HUDEP-2 (cell line): ENCODE measurements around the gene HRNR.

Experiments used
- DNase-seq, 76 experiments: peaks; one replicate each; lab custom pipeline; 2025; ENCODE audit not compliant: unreplicated experiment in 76 of 76; lab: John Stamatoyannopoulos, UW

Gene HRNR

DNA sequence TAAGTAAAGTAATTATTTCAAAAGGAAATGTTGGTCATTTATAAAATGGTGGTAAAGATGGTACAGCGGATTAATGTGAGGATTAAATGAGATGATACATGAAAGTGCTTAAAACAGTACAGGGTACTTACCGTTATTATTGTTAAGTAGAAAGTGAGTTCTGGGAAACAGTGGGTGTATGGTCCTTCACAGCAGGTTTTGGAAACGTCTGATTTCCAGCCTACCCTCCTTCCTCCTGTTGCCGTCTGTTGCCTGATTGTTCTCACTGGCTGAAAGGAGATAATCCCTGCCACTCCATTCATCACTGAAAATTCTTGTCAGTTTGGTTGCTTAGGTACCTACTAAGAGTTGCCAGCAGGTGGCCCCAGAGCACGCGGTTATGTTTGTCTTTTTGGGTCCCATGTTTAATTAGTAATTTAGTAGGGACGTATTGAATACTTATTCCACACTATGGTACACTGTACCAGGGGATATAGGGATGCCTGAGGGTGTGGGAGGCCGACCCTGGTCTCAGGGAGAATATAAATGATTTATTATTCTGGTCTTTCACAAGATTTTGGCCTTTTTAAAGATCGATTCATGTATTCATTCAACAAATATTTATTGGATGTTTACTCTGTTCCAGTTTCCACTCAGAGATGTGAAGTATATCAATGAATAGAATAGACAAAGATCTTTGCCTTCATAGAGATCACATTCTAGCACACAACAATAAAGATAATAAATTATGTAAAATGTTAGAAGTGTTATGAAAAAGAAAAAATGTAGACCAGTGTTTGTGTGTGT is 34.1 kb downstream of the HRNR start:
- peak in 49 of 76 experiments; percentile 2 to 58 (median 27) for DNase-seq

DNA sequence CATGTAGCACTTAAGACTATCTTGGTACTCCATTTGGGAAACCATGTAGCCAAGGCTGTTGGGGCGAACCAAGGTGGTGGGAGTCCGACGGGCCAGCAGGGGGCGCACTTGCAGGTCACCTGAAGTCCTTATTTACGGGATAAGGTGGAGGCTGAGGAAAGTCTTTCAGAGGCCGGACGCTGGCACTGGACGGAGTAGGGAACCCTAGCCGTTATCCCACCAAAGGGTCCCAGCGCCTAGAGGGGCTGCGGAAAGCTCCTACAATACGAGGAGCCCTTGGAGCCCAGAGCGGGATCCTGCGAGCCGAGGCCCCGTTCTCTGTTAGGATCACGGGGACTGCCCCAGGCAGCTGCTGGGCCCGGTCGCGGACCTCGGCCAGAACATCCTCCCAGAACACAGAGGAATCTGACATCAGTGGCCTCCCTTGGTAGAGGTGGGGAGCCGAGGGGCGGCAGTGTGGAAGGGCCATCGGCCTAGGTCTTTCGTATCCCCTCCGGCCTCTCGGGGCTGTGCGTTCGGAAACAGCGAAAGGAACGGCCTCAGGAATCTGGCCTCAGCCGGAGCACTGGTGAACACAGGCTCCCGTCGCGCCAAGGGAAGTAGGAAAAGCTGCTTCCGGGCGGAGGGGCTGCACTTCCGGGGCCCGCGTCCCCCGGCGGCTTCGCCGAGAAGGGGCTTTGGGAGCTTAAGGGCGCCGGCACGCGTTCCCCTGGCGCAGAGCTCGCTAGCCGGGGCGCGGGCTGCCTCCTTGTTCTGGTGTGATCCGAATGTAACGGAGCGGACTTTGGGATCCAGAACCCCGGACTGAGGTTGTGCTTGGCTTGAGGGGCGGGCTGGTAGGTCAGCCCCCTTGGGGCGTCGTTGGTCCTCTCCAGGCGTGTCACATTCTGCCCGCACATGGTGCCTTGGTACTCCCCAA is 35.1 kb downstream of the HRNR start:
- DNase-seq = peak in 49 of 76 experiments; percentile 2 to 59 (median 33)

DNA sequence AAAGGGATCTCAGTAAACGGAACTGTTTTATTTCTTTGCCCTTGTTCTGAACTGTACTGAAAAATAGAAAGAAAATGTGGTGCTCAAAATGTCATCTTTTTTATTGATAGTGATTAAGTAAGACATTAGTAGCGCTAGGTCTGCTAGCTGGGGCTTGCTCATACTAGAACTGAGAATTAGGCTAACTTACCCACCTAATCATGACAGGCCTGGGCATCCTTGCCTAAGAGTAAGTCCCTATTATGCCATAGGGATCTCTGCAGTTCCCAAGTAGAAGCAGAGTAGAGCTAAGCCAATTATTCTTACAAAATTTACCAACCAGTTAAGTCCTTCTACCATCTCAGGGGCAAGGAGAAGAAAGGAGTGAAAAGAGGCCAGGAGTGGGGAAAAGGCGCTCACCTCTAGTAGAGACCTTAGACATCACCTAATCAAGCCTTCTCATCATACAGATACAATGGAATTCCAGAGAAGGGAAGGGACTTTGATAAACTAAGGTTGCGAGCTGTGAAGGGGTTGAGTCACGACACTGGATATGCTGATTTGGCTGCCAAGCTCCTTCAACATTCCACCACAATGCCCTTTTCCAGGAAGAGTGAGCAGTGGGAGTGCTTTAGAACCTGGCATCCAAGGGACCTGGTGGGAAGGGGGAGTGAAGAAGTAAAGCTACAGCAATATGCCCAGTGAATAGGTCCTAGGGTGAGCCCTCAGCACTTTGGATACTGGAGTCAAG is 37.3 kb downstream of the HRNR start:
- DNase-seq = no peak

DNA sequence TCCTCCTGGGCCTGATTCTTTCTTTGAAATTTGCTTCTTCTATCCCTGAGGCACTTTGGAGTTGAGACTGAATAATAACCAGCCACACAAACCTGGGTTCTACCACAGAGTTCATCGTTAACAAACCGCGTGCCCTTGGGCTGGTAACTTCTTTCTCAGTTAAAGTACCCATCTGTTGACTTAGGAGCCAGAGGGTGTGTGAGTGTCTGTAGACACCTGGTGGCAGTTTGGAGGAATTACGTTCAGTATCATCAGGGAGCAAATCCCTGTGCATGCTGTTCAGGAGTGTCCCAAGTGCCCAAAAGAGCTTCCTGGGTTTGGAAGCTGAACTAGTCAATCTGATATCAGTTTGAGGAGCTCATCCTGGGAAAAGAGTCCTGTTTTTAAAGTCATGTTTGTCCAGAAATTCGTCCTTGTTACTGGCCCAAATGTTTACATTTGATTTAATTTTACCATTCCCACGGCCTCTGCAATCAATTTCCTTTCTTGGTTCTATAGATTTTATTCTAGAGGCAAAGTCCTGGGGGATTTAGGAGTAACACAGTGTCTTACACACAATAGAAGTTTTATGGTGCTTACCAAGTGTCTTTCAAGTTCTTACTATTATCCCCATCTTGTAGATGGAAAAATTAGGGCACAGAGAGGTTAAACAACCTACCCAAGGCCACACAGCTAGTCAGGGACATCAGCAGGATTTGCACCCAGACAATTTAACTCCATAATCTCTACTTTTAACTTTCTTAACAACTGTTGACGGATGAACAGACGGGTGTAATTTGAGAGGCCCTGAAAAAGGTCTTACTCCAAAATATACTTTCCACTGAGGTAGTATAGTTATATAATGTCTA is 38.2 kb downstream of the HRNR start:
- peak in 21 of 76 experiments; percentile 1 to 38 (median 14) for DNase-seq

DNA sequence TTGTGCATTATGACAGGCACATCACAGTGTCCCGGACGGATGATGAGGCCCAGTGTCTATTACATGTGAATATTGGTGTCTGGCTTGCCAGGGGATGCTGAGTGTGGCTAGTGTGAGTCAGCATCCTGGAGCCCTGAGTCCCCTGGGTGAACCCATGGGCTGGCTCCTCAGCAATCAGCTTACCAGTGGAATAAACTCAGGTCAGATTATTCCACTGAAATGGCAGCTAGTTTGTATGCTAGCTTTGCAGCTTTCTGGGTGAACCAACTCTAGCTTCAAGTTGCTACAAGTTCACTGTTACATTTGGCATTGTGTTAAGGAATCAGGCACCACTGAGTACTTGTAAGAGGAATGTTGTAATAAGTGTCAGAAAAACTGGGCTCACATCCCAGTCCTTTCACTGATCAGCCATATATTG is 41.0 kb downstream of the HRNR start:
- no peak for DNase-seq

DNA sequence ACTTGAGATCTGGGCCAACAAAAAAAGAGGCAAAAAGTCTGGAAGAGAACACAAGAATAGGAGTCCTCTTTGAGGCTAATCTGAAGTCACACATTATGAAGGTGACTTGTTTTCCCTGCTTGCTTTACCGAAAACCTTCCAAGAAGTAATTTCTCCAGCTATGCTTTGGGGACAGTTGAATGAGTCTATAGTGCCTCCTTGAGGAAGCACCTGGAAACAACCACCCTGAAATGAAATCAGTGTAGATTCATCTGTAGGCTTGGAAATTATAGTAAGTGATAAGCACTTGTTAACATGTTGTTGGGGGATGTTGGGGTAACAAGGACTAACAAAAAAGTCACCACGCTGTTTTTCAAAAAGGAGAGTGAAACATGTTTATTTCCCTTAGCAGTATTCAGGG is 41.6 kb downstream of the HRNR start:
- peak in 3 of 76 experiments; percentile 0 to 11 (median 2) for DNase-seq

DNA sequence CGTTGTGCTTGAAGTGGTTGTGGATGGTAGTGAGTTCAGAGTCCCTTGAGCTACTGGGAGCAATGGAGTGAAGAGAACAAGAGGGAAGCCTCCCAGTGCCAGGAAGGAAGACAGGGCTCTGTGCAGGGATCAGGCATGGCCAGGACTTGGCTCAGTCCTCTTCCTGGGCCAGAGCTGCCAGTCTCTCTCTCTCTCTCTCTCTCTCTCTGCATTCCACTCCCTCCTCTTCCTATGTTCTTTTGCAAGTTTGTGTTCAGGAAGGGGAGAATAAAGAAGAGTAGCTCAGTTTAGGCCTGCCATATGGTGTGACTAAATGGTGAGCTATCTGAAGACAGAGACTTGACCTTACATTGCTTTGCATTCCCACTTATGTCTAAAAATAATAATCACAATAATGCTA is 44.4 kb downstream of the HRNR start:
- DNase-seq = no peak

DNA sequence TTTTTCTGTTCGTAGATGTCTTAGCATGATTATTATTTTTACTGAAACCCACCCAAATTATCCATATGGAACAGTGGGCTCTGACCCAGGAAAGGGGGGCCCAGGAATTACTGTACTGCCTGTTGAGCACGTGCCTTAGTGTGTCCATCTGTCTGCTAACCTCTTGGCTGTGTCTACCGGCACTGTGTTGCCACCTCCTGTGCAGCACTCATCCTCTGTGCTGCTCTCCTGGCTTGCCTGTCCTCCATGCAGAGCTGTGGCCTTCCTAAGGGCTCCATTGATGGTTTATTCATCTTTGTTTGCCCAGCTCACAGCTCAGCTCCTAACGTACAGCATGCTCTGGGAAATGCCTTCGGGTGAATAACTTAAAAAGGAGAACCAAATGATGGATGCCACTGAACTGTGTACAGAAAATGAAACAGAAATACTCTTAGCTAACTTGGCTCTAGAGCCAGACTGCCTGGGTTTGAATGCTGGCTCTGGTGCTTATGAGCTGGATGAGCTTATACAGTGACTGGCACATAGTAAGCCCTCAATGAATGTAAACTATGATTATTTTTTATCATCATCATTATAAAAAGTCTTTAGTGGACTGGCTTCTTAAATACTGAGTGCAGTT is 53.6 kb downstream of the HRNR start:
- no peak for DNase-seq

DNA sequence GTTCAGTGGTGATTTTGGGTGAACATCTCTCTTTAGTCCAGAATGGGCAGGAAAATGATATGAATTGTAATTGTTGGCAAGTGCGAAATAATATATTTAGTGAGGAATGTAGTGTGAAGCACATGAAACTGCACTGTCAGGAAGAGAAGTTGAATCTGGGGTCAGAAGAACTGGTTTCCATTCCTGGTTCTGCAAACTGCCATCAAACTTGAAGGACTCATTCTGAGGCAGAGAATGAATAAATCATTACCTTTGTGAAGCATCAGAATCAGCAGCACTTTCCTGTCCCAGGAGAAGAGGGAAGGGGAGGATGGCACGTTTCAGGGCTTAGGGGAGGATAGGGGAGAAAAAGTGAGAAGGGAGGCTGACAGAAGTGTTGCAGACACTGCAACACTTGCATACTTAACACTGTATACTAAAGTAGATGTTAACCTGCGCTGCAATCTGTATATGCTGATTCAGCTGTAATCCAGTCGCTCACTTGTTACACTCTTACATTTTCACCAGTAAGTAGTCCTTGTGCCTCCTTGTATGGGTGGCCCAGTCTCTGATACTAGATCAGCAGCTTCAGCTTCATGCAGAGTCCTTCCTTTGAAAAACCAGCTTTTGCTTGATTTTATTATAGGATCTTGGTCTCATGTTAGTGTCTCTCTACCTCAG is 54.5 kb downstream of the HRNR start:
- DNase-seq = no peak

DNA sequence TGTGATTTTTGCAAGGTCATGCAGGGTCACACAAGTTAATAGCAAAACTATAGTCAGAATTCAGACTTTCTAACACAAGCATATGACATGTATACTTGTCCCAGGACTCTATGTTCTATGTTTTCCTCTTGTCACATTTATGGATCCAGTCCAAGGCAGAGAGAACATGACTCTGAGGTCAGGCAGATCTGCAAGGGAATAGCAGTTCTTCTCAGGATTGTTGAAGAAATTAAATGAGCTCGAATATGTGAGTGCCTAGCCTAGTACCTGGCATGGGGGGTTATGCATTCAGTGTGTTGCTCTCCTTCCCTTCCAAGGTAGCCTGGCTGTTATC is 55.5 kb downstream of the HRNR start:
- DNase-seq = no peak

DNA sequence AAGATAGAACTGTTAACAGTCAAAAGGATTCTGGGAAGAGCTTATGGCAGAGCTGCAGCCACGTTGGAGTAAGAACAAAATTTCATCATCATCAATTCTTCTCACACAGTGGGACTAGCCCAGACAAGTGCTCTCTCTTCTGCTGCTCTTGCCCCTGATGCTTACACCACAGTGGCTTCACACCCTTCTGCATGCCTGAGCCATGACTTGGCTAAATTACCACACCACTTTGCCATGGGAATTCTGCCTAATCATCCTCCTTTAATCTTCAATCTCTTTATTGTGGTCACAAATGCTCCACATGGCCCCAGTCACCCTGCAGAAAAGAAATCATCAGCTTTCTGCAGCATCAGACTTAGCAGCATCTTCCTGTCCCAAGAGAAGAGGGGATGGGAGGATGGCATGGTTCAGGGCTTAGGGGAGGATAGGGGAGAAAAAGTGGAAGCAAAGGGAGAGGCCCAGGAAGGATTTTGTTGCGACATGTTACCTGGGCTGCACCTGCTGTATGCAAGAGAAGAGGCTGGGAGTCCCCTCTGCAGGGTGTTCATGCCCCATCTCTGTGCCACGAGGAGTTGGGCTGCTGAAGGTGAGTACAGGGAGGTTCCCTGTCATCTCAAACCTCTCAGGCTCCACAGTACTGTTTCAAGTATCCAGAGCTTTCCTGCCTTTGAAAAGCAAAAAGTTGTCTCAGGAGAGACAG is 56.0 kb downstream of the HRNR start:
- peak in 1 of 76 experiments; percentile 5 for DNase-seq

DNA sequence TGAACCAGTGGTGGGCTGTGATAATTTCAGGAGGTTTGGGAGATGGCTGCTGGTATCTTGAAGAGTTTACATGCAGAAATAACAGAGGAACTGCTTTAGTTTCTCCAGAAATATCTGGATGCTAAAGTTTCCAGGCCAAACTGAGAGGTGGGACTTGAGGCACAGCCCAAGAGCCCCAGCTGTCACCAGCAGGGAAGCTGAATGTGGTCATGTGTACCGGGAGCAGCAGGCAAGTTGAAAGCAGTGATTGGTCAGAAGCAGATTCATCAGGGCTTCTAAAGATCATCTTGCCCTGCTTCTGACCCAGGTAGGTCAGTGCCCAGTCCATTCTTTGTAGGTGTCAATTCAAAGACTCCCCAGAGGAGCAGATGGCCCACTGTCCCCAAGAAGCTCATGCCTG is 57.0 kb downstream of the HRNR start:
- DNase-seq = no peak

DNA sequence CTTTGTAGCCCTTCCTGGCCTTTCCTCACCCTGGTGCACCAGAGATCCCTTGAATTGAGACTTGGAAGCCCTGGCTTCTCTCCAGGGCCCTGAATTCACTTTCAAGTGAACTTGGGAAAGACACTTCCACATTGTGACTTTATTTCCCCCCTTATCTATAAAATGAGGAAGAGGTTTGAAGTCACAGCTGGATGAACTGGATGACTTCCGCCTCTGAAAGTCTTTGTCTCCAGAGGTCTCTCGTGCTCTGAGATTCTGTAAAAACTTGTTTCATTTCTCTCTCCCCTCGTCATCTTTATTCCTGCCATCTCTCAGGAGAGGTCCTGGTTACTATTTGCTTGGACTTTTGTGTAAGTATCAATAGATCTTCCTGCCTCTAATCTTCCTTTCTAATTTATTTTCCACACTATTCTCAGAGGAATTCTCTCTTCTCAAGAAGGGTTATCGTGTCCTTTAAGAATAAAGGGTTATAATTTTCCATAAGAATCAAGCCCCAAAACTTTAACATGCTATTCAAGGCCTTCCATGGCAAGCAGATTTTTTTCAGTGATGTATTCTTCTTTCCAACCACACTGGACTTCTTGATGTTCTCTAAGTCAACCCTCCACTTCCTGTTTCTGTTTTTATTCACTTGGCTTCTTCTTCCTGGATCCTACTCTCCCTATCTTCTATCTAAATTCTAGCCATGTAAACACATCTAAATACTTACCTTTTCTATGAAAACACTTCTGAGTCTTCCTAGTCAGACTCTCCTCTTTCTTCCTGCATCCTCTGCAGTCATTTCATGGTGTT is 58.5 kb downstream of the HRNR start:
- DNase-seq = no peak

DNA sequence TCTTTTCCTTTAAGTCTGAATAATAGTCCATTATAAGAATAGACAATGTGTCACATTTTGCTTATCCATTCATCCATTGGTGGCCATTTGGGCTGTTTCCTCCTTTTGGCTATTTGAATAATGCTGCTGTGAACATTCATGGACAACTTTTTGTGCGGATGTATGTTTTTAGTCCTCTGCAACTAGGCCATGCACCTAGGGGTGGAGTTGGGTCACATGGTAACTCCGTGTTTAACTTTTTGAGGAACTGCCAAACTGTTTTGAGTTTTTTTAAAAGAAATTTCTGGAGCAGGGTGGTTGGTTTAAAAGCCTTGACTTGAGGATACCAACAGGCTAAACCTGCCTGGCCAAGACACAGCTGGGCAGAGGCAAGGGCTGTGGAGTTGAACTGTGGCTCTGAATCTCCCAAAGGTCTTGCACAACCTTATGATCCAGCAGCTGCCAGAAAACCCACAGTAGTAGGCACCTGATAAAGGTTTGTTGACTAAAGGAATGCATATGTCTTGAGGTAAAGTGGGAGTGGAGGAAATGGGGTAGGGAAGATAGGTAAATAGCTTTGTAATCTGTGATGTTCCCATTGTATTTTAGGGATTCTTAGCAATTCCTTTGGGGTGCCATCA is 59.4 kb downstream of the HRNR start:
- no peak for DNase-seq

DNA sequence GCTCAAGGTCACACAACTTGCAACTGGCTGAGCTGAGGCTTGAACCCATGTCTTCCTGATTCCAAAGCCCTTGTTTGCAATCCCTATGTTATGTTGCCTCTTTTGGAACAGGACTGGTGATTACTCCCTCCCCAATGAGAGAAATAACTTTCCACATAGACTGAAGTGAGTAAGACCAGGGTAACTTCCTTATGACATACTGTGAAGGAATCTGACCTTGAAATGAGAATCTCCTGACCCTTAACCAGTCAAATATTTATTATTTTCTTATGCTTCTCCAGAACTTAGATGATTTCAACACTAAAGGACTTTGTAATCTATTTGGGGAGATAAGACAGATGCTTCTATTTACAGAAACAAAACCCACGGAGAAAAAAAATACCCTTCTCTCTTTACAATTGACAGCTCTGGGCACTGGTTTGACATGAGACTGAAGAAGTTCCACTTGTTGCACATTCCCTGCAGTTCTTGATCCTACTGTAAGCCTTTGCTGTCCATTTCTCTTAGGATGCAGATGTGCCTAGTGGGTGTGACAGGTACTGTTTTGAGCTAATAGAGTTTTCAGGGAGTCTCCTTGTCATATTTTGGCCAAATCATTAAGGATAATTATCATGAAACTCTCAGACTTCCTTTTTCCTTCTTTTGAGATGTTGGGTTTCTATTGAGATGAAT is 61.1 kb downstream of the HRNR start:
- DNase-seq = no peak
